ENCODE results near the gene SAA4.

The SAA4 gene

GRCh38 chr11:18188796-18189195 is 47.8 kb downstream of the SAA4 start:
- no peak for DNase-seq
